Tibial artery (tissue), 4 donors: ENCODE results near the gene PDIA6.

Experiments
- DNase-seq, 2 donors: peaks; one replicate each; pipeline ENCODE4 v3.0.0-alpha.2; 2019
- H3K27ac ChIP-seq, 2 donors: fragments of 200-600 bp; sonication (generic) in 1 of 2; 1 replicate in 1 of 2; 2 replicates in 1 of 2; pipeline ENCODE4 v1.5.1; 2018 to 2019; ENCODE audit warnings: mild to moderate bottlenecking in 1 of 2
- H3K27me3 ChIP-seq, 2 donors: fragments of 200-600 bp; sonication (generic) in 1 of 2; one replicate each; pipeline versions ENCODE4 v1.5.1 to v1.6.0; 2016 to 2019
- H3K36me3 ChIP-seq, 3 donors: fragments of 200-600 bp; sonication (generic) in 2 of 3; one replicate each; pipeline ENCODE4 v1.5.1; 2016 to 2019; ENCODE audit warnings: mild to moderate bottlenecking in 2 of 3
- H3K4me1 ChIP-seq, 4 donors: fragments of 200-600 bp; sonication (generic) in 2 of 4; 1 replicate in 3 of 4; 2 replicates in 1 of 4; pipeline ENCODE4 v1.5.1; 2016 to 2019
- H3K4me3 ChIP-seq, 2 donors: fragments of 200-600 bp; sonication (generic) in 1 of 2; 1 replicate in 1 of 2; 2 replicates in 1 of 2; pipeline ENCODE4 v1.5.1; 2018 to 2019; ENCODE audit warnings: mild to moderate bottlenecking in 2 of 2
- H3K9me3 ChIP-seq, 3 donors: fragments of 200-600 bp; sonication (generic) in 1 of 3; one replicate each; pipeline ENCODE4 v1.5.1; 2016 to 2019
- intact Hi-C: fragments of 100-400 bp; cut with DNase I; formaldehyde crosslinking; loops from one replicate; pipeline ENCODE4 v1.15.0; 2023; ENCODE audit warnings: low total_unique reads
- TF ChIP-seq, protein P1 (sequence below), 2 experiments: fragments of 200-600 bp in 1 of 2; fragments of 450-650 bp in 1 of 2; IDR thresholded peaks; one replicate each; pipeline ENCODE4 v1.5.1; 2017 to 2019; ENCODE audit warnings: antibody characterized with exemption in 2 of 2, mild to moderate bottlenecking in 1 of 2, moderate library complexity in 1 of 2

Gene PDIA6

DNA sequence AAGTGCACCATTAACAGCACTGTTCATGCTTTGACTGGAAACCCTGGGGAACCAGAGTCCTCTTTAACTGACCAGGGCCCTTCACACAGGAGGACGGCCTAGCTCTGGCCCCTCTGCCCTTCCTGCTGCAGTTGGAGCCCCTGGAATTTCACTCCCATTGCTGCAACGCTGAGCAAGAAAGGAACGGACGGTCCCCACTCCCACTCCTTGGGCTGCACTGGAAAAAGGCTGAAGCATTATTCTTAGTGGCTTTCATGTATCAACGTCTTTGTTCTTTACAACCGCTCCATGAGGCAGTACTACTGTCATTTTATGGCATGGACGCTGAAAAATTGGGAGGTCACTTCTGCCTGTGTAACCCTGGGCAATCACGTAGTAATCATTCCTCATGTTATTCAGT, 9.9 kb downstream of the PDIA6 start:
- DNase-seq = no peak
- TF ChIP-seq, protein P1, sequence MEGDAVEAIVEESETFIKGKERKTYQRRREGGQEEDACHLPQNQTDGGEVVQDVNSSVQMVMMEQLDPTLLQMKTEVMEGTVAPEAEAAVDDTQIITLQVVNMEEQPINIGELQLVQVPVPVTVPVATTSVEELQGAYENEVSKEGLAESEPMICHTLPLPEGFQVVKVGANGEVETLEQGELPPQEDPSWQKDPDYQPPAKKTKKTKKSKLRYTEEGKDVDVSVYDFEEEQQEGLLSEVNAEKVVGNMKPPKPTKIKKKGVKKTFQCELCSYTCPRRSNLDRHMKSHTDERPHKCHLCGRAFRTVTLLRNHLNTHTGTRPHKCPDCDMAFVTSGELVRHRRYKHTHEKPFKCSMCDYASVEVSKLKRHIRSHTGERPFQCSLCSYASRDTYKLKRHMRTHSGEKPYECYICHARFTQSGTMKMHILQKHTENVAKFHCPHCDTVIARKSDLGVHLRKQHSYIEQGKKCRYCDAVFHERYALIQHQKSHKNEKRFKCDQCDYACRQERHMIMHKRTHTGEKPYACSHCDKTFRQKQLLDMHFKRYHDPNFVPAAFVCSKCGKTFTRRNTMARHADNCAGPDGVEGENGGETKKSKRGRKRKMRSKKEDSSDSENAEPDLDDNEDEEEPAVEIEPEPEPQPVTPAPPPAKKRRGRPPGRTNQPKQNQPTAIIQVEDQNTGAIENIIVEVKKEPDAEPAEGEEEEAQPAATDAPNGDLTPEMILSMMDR (IDR thresholded peaks at IDR 0.05) = no peak
- Histone ChIP-seq H3K27me3 (no peaks in the 10 kb centered on the region), H3K36me3 (peaks cover 10 to 29% (median 28%) of the 10 kb centered on the region in 3 donors), H3K4me1 (peaks cover 0 to 7% (median 2%) of the 10 kb centered on the region in 4 donors), H3K4me3 (no peak overlapping the region), H3K9me3 (no peaks in the 10 kb centered on the region), H3K27ac (no peak overlapping the region)
- intact Hi-C loops = no loop called here

DNA sequence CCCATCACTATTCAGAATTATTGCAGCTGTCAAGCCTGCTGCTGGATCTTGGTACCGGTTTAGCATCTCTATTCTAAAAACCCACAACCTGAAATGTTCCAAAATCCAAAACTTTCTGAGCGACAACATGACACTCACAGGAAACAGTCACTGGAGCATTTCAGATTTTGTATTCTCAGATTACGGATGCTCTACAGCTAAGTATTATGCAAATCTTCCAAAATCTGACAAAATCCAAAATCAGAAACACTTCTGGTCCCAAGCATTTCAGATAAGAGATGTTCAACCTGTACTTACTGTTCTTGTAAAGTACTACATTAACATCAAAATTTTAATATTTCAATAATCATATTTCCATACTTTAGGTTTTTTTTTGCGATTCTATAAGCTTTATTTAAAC, 12.4 kb downstream of the PDIA6 start:
- H3K4me3 ChIP-seq = no peak overlapping the region
- DNase-seq = no peak
- TF ChIP-seq, protein P1 (IDR thresholded peaks at IDR 0.05) = no peak
- H3K4me1 ChIP-seq = peaks cover 0 to 4% (median 0%) of the 10 kb centered on the region in 4 donors
- peaks cover 31 to 54% (median 53%) of the 10 kb centered on the region in 3 donors for H3K36me3 ChIP-seq
- no peak overlapping the region for H3K27ac ChIP-seq
- H3K27me3 ChIP-seq = no peaks in the 10 kb centered on the region
- H3K9me3 ChIP-seq = no peaks in the 10 kb centered on the region
- intact Hi-C loops = no loop called here

- peaks cover 41 to 63% (median 61%) of the 10 kb centered on the region in 3 donors for H3K36me3 ChIP-seq
- H3K4me3 ChIP-seq = no peak overlapping the region
- H3K4me1 ChIP-seq = peaks cover 0 to 4% (median 0%) of the 10 kb centered on the region in 4 donors
- H3K27ac ChIP-seq = no peak overlapping the region
- H3K27me3 ChIP-seq = no peaks in the 10 kb centered on the region
- intact Hi-C loops = no loop called here
- DNase-seq = no peak
- no peaks in the 10 kb centered on the region for H3K9me3 ChIP-seq
- TF ChIP-seq, protein P1 (IDR thresholded peaks at IDR 0.05) = no peak
Measured at GRCh38 chr2:10798783-10799182, 13.8 kb downstream of the PDIA6 start.

DNA sequence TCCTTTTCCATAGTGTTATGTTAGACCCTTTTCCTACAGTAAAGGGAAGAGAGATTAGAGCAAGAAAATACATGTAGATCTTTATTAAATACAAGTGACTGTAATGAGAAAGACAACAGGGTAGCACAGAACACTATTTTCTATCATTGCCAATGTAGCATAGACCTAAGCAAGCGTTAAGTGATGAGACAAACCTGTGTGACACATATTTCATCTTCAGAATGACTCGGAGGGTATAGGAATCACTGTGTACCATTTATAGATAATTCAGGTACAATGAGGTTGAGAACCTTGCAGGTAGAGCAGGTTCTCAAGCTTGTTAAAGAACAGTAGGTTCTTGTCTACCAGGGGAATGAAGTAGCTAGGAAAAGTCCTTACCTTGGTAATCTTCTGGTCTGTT, 15.9 kb downstream of the PDIA6 start:
- Histone ChIP-seq H3K27ac (no peak overlapping the region), H3K4me3 (no peak overlapping the region), H3K4me1 (no peaks in the 10 kb centered on the region), H3K27me3 (no peaks in the 10 kb centered on the region), H3K9me3 (no peaks in the 10 kb centered on the region), H3K36me3 (peaks cover 53 to 80% (median 76%) of the 10 kb centered on the region in 3 donors)
- TF ChIP-seq, protein P1 (IDR thresholded peaks at IDR 0.05) = no peak
- no peak for DNase-seq
- intact Hi-C loops = no loop called here

- intact Hi-C loops = no loop called here
- no peak for DNase-seq
- Histone ChIP-seq H3K9me3 (no peaks in the 10 kb centered on the region), H3K36me3 (peaks cover 52 to 80% (median 77%) of the 10 kb centered on the region in 3 donors), H3K27me3 (no peaks in the 10 kb centered on the region), H3K4me3 (no peak overlapping the region), H3K4me1 (no peaks in the 10 kb centered on the region), H3K27ac (no peak overlapping the region)
- TF ChIP-seq, protein P1 (IDR thresholded peaks at IDR 0.05) = no peak
Measured at GRCh38 chr2:10795508-10796046, 17.0 kb downstream of the PDIA6 start.

GRCh38 chr2:10794876-10795275, 17.7 kb downstream of the PDIA6 start:
- Histone ChIP-seq H3K9me3 (no peaks in the 10 kb centered on the region), H3K36me3 (peaks cover 59 to 83% (median 82%) of the 10 kb centered on the region in 3 donors), H3K4me1 (no peaks in the 10 kb centered on the region), H3K4me3 (no peak overlapping the region), H3K27me3 (no peaks in the 10 kb centered on the region), H3K27ac (no peak overlapping the region)
- intact Hi-C loops = no loop called here
- TF ChIP-seq, protein P1 (IDR thresholded peaks at IDR 0.05) = no peak
- DNase-seq = no peak
